Stimulated activated CD8-positive, alpha-beta memory T cell treated with anti-CD3 and anti-CD28 coated beads, Interleukin-4, amount 100 ng/mL, for 1 hour (primary cell): ENCODE data around the gene ADM2.
"Not testable (repeated sequence)": the region's sequence is repeated elsewhere in the genome, so short reads cannot be mapped to it uniquely, and the experiment has no call there.

ENCODE experiments used
- DNase-seq, 2 donors: peaks; one replicate each; pipeline ENCODE4 v3.0.0-alpha.2; 2020; ENCODE audit warnings: low read depth in 2 of 2, low spot score in 1 of 2

The ADM2 gene, protein sequence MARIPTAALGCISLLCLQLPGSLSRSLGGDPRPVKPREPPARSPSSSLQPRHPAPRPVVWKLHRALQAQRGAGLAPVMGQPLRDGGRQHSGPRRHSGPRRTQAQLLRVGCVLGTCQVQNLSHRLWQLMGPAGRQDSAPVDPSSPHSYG

DNA sequence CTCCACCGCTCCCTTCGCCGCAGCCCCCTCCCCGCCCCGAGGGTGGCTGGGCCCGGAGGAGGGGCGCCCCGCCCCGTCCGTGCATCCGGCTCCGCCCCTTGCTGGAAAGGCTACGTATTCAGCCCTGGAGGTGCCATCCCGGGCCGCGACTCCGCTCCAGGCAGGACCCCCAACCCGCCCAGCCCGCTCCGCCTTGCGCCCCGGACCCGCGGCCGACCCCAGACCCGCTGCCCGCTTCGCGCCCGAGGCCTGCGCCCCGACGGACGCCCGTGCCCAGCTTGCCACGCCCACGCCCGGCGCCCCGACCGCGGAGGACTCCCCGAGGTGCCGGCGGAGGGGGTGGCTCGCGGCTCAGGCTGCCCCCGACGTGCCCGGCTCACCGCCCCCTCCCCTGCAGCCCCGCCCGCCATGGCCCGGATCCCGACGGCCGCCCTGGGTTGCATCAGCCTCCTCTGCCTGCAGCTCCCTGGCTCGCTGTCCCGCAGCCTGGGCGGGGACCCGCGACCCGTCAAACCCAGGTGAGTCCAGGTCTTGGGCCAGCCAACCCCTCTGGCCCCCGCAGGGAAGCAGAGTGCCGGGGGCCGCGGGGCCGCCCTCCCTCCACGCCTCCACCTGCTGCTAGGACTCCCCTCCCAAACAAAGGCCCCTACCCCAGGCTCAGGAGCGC lies at the start of gene ADM2:
TSS of gene ADM2 (plus strand) at position 104 of the 667 bp plus-strand sequence. CDS start at position 409, 305 bp downstream.
- DNase-seq: peak in 1 of 2 donors; percentile 39

DNA sequence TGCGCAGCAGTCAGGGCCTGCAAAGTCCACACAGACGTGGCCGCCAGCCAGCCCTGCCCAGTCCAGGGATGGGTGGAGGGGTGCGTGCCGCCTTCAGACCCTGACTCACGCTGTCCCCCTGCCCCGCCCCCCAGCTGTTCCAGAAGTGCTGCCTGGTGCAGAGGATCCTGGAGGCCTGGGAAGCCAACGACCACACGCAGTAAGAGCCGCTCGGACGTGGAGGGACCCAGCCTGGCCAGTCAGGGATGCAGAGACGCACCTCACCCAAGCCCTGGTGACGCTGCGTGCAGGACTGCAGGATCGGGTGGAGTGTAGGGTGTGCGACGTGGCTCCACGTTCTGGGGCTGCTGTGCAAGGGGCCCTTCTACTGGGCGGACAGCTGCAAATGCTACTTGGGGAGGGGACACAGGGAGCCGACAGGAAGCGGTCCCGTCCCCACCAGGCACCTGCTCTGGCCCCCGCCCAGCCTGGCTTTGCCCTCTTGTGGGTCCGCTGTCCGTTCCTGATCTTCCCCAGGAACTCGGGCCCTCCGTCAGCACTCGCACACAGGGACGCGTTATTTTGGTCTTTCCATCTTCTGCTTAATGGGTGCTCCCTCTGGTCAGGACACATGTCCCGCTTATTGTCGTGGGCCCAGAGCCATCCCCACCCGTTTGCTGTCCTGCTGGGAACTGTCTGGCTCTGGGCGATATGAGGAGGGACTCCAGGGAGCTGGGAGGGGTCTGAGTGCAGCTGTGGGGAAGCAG lies 49.0 kb upstream of the ADM2 start:
- DNase-seq: no peak

DNA sequence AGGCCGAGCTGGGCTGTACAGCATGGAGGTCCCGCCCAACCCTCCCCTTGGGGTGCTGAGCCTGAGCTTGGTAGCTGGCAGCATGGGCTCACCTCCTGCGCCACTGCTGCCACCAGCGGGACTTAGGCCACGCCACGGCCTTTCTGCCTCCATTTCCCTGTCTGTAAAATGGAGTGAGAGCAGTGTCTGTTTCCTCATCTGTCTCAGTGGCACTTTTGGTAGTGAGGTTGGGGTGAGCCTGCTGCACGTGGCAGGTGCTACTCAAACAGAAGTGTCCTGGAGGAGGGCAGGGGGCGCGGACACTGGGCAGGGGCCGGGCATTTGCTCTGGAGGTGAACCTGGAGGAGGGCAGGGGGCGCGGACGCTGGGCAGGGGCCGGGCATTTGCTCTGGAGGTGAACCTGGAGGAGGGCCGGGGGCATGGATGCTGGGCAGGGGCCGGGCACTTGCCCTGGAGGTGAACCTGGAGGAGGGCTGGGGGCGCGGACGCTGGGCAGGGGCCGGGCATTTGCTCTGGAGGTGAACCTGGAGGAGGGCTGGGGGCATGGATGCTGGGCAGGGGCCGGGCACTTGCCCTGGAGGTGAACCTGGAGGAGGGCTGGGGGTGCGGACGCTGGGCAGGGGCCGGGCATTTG lies 48.3 kb upstream of the ADM2 start:
- not testable (repeated sequence) for DNase-seq

DNA sequence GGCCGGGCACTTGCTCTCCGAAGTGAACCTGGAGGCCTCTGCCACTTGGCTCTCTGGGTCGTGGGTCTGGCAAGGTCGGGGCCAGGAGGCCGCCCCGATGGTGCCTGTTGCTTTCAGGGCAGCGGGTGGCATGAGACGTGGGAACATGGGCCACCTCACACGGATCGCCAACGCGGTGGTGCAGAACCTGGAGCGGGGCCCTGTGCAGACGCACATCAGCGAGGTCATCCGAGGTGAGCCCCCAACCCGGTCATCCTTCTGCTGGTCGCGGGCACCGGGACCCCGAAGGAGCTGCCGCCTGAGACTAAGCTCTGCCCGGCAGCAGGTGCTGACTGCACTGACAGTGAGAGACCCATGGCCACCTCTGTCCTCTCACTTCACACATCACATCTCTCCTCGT lies 46.5 kb upstream of the ADM2 start:
- no peak for DNase-seq

DNA sequence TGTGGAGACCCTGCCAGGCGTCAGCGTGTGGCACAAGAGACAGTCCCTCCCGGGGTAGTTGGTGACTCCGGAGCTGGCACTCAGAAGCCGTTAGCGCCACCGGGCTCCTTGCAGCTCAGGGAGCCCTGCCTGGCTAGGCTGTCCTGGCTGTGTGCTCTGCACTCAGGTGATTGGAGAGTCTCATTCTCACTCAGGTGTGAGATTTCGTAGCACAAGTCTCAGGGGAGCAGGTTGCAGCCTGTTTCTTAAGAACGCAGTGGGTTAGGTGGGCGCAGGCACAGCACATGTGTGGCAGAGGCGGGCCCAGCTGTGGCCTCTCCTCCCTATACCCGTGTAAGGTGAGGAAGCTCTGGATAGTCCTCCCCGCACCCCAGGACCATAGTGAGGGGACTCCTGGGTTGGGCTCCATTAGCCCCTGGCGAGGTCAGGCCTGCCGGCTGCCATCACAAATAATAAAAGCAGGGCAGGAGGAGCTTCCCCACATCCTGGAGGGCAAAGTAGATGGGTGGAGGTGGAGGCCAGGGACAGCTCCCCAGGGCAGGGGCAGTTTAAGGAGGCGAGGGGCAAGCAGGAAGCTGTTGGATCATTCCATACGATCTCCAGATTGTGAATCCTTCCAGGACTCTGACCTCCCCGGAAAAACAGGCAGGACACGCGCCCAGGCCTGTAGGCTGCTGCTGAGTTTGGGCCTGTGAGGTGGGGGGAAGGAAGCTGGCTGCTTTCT lies 45.9 kb upstream of the ADM2 start:
- no peak for DNase-seq

DNA sequence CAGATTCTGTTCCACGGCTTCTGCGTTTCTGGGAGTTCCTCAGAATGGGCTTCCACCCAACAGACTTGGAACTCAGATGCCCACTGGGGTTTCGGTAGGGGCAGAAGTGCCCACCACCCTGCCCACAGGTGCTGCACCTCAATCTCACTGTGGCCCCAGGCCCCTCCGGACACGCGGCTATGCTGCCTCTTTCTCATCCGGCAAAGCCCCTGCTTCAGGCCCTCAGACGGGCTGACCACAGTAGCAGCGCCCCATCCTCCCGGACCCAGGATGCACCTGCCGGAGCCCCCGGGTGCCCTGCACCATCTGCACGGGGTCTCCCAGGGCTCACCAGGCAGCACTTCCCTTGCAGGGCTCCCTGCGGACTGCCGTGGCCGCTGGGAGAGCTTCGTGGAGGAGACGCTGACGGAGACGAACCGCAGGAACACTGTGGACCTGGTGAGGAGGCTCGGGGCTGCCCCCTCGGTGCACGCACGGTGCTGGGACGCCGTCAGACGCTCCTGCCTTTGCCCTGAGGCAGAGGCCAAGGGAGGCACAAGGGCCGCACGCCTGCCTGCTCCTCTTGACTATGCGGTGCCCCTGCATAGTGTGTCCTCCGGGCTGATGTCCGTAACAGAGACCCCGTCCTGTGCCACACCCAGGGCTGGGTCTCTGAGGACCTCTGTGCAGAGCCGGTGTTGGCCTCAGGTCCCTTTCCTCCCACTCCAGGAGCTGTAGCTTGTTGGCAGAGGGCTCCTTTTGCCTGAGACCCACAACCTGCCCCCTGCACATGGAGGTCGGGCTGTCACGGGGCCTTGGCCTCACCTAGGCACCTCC lies 45.1 kb upstream of the ADM2 start:
- DNase-seq: no peak

DNA sequence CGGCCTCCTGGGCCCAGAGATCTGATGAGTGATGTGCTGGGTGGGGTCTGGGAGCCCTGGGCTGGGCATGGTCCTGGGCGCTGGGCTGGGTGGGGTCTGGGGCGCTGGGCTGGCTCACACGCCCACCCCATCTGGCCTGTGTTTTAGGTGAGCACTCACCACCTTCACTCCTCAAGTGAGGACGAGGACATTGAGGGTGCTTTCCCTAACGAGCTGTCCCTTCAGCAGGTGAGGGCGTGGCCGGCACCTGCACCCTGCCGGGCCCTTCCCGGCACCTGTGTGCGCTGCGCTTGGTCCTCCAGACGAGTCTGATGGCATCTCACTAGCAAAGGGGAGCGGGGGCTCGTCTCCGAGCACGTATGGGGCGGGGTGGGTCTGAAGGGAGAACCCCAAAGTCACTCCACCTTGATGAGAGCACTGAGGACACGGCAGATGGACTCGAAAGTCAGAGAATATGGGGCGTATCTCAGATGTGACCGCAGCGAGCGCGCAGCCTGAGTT lies 44.5 kb upstream of the ADM2 start:
- DNase-seq: no peak

DNA sequence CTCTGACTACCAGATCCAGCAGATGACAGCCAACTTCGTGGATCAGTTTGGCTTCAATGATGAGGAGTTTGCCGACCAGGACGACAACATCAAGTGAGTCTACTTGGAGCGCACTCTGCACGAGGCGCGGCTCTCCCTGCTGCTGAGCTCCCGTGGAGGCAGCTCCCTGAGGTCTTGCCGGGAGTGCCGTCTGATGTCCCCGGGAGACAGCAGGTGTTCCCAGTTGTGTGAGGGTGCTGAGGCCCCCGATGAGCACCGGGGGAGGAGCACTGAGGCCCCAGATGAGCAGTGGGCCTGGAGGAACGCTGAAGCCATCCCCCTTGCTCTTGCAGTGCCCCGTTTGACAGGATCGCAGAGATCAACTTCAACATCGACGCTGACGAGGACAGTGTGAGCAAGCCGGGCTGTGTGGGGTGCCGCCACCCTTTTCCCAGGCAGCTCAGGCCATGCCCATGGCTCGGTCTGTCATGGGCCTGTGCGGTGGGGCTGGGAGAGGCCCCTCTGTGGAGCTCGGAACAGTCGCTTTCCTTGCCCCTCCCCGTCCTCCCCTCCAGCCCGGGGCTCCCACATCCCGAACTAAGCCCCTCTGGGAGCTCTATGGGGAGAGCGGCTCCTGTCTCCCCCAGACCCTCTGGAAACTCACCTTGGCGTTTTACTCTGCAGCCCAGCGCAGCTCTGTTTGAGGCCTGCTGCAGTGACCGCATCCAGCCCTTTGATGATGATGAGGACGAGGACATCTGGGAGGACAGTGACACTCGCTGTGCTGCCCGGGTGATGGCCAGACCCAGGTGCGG lies 43.6 kb upstream of the ADM2 start:
- no peak for DNase-seq

DNA sequence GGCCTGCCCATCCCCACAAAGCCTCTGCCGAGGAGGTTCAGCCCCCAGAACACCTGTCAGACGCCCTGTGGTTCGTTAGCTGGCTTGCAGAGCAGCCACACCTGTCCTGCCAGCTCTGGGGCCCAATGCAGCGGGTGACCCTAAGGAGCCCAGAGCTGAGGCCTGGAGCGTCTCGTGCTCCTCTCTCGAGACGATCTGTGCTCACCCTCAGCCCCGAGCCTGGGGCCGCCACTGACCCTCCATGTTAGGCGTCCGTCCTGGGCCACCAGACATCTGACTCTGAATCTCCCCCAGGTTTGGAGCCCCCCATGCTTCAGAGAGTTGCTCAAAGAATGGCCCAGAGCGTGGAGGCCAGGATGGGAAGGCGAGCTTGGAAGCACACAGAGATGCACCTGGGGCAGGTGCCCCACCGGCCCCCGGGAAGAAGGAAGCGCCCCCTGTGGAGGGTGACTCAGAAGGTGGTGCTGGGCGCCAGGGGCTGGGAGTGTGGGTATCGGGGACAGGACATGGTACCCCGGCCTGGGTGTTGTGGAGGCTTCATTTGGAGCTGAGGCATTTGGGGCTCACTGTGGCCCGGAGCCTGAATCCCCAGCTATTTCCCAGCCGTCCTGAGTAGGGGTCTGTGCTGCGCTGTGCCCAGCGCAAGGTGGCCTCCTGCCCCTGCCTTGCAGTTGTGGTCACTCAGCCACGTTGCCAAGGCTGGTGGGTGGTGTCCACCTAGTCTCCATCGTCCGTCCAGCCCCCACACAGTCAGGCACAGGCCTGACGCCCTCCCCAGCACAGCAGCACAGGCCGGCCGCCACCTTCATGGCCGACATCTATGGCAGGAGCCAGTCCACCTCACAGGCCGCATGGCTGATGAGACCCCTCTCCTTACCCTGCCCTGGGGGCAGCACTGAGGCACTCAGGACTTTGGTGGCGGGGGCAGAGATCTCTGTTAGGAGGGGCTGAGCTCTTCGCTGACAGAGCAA lies 42.8 kb upstream of the ADM2 start:
- no peak for DNase-seq

DNA sequence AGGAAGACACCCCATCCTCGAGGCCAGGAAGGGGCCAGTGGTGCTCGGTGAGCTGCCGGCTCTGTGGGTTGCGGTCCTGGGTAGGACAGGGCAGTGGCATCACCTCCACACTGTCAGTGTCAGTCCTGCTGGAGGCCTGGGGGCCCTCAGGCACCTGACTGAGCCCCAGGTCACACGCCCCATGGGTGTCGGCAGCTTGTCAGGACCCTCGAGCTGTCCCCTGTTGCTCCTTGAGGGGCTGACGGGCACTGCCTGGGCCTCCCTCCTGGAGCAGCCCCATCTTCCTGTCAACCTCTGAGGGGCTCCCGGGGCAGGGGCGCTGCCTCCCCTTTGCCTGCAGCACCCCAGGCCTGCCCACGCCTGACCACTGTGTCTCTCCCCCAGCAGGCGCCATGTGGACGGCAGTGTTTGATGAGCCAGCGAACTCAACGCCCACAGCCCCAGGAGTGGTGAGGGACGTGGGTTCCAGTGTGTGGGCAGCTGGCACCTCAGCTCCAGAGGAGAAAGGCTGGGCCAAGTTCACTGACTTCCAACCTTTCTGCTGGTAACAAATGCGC lies 42.0 kb upstream of the ADM2 start:
- no peak for DNase-seq

DNA sequence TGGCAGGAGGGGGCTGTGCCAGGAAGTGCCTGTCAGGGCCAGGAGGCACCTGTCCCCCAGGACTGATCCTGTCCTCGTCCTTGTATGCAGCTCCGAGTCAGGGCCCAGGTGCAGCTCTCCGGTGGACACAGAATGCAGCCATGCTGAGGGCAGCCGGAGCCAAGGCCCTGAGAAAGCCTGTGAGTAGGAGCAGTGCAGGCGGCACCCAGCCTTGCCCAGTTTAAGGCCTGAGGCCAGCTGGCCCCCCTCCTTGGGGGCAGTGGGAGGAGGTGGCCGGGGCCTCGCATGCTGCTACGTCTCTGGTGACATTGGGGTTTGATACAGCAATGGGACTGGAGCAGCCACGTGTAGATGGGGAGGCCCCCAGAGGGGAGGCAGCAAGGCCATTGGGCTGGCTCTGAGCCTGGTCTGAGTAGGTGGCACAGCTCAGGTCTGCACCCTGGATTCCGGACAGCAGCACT lies 41.4 kb upstream of the ADM2 start:
- DNase-seq: no peak

DNA sequence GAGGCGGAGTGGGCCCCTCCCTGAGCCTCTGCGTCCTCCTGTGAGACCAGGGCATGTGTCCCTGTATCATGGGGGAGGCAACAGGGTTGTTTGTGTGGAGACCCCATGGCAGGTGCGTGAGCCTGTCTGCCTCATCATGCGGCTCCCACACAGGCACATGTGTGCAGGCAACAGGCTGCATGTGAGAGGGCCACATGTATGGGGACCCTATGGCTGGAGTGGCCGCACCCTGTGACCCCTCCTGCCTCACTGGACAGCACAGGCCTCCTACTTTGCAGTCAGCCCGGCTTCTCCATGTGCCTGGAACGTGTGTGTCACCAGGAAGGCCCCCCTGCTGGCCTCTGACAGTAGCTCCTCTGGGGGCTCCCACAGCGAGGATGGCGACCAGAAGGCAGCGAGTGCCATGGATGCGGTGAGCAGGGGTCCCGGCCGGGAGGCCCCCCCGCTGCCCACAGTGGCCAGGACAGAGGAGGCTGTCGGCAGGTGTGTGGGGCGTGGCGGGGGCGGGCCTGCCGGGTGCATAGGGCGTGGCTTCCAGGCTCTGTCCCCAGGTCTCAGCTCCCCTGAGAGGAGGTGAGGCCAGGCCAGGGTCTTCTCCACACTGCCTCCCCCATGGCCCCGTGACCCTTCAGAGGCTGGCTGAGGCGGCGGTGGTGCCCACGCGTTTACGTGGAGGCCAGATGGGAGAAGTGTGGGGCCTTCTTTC lies 40.6 kb upstream of the ADM2 start:
- DNase-seq: no peak

DNA sequence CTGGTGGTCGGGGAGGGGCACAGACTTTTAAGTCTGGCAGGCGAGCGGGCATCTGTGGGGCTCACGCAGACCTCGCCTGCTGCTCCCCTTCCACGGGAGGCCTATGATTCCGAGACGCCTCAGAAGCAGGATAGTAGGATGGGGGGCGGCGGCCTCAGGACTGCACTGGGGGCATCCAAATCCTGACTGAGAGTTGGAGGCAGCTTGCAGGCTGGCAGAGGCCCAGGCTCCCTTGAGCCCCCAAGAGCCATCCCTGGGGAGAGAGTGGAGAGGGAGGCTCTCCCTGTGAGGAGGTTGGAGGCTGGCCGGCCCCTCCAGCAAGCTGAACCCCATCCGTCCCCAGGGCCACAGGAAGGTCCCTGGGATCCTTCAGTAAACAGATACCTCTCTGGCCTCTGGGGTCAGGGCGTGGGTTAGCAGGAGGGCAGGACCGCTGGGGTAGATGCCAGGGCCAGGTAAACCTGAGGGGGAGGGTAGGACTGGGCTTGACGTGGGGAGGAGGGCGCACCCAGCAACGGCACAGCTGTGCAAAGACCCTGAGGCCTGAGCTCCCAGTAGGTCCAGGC lies 39.8 kb upstream of the ADM2 start:
- DNase-seq: no peak

DNA sequence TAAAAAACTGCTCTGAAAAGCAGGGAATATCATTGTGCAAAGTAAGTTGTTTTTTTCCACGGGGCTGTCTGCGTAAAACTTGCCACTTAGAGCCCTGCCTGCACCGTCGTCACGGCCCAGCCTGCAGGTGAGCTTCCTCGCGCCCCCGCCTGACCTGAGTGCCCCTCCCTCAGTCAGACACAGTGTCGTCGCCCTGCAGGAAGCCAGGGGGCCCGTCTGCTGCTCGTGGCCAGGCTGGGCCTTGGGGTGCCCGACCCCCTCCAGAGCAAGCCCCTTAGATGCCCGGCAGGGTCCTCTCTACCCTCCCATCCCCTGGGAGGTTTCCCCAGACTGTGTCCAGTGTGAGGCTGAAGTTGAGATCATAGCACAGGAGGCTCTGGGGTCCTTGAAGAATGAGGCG lies 38.1 kb upstream of the ADM2 start:
- DNase-seq: no peak

DNA sequence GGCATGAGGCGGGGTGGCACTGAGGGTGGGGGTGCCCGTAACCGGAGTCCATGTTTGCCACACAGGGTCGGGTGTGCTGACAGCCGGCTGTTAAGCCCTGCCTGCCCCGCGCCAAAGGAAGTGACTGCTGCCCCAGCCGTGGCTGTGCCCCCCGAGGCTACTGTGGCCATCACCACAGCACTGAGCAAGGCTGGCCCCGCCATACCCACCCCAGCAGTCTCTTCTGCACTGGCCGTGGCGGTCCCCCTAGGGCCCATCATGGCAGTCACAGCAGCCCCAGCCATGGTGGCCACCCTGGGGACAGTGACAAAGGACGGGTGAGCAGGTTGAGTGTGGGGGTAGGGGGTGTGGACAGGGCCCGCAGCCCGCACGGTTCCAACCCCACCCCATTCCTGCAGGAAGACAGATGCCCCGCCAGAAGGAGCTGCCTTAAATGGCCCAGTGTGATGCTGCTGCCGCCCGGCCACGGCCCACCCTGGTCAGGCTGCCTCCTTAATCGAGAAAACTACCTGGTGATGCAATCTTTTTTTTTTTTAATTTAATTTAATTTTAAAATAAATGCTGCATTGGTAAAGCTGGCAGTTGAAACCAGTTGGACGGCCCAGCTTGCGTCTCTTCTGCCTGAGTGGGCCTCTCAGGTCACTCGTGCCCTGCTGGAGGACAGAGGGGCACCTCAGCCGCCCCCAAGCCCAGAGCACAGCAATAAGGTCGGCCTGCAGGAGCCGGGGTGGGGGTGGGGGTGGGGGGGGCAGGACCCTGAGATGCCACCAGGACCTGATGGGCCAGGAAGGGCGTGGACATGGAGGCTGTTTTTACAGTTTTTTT lies 37.3 kb upstream of the ADM2 start:
- DNase-seq: no peak

DNA sequence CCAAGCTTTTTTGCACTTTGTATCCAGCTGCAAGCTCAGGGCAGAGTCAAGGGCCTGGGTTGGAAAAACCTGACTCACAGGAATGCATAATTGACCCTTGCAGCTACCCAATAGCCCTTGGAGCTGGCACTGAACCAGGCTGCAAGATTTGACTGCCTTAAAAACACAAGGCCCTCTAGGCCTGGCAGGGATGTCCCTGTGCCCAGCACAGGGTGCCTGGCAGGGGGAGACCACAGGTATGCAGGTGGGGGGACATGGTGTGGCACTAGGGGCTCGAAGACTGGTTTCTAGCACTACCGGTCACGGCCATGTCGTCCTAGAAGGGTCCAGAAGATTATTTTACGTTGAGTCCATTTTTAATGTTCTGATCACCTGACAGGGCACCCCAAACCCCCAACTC lies 36.7 kb upstream of the ADM2 start:
- no peak for DNase-seq
